ENCODE results near the gene CHD9NB.
"Not testable (repeated sequence)": the region's sequence is repeated elsewhere in the genome, so short reads cannot be mapped to it uniquely, and the experiment has no call there.

CHD9NB gene

GRCh38 chr16:53083119-53083518, 30.4 kb upstream of the CHD9NB start:
- no peak for DNase-seq (ENCODE audit: low read depth)

- no peak for DNase-seq (ENCODE audit: low read depth)
Measured at GRCh38 chr16:53082509-53082908, 29.8 kb upstream of the CHD9NB start.

- DNase-seq (ENCODE audit: low read depth) = no peak
Measured at GRCh38 chr16:53081686-53082407, 29.1 kb upstream of the CHD9NB start.

- DNase-seq (ENCODE audit: low read depth) = no peak
Measured at GRCh38 chr16:53081032-53081424, 28.3 kb upstream of the CHD9NB start.

GRCh38 chr16:53080345-53081031, 27.8 kb upstream of the CHD9NB start:
- peak; percentile 96 for DNase-seq (ENCODE audit: low read depth)

- DNase-seq (ENCODE audit: low read depth) = no peak
Measured at GRCh38 chr16:53078765-53079485, 26.2 kb upstream of the CHD9NB start.

- DNase-seq (ENCODE audit: low read depth) = no peak
Measured at GRCh38 chr16:53078247-53078646, 25.6 kb upstream of the CHD9NB start.

- not testable (repeated sequence) for DNase-seq (ENCODE audit: low read depth)
Measured at GRCh38 chr16:53075461-53075860, 22.8 kb upstream of the CHD9NB start.

GRCh38 chr16:53074296-53074695, 21.6 kb upstream of the CHD9NB start:
- not testable (repeated sequence) for DNase-seq (ENCODE audit: low read depth)

- DNase-seq (ENCODE audit: low read depth) = no peak
Measured at GRCh38 chr16:53073022-53073421, 20.3 kb upstream of the CHD9NB start.

GRCh38 chr16:53071748-53072301, 19.1 kb upstream of the CHD9NB start:
- no peak for DNase-seq (ENCODE audit: low read depth)

- no peak for DNase-seq (ENCODE audit: low read depth)
Measured at GRCh38 chr16:53069772-53070171, 17.1 kb upstream of the CHD9NB start.

- no peak for DNase-seq (ENCODE audit: low read depth)
Measured at GRCh38 chr16:53068423-53068833, 15.7 kb upstream of the CHD9NB start.

GRCh38 chr16:53067675-53068074, 15.0 kb upstream of the CHD9NB start:
- no peak for DNase-seq (ENCODE audit: low read depth)

- DNase-seq (ENCODE audit: low read depth) = no peak
Measured at GRCh38 chr16:53065461-53066061, 12.9 kb upstream of the CHD9NB start.

GRCh38 chr16:53064081-53064578, 11.4 kb upstream of the CHD9NB start:
- no peak for DNase-seq (ENCODE audit: low read depth)

- no peak for DNase-seq (ENCODE audit: low read depth)
Measured at GRCh38 chr16:53061701-53062159, 9.0 kb upstream of the CHD9NB start.

- DNase-seq (ENCODE audit: low read depth) = no peak
Measured at GRCh38 chr16:53061256-53061655, 8.6 kb upstream of the CHD9NB start.

- DNase-seq (ENCODE audit: low read depth) = no peak
Measured at GRCh38 chr16:53059672-53060071, 7.0 kb upstream of the CHD9NB start.

- DNase-seq (ENCODE audit: low read depth) = no peak
Measured at GRCh38 chr16:53058882-53059281, 6.2 kb upstream of the CHD9NB start.

GRCh38 chr16:53058441-53058840, 5.7 kb upstream of the CHD9NB start:
- no peak for DNase-seq (ENCODE audit: low read depth)

GRCh38 chr16:53057658-53058057, 5.0 kb upstream of the CHD9NB start:
- DNase-seq (ENCODE audit: low read depth) = no peak
